KG1 (cell line): ENCODE measurements around the gene STK4.

Experiments
- DNase-seq: peaks from one replicate; lab custom pipeline; 2025; lab: John Stamatoyannopoulos, UW

The STK4 gene

DNA sequence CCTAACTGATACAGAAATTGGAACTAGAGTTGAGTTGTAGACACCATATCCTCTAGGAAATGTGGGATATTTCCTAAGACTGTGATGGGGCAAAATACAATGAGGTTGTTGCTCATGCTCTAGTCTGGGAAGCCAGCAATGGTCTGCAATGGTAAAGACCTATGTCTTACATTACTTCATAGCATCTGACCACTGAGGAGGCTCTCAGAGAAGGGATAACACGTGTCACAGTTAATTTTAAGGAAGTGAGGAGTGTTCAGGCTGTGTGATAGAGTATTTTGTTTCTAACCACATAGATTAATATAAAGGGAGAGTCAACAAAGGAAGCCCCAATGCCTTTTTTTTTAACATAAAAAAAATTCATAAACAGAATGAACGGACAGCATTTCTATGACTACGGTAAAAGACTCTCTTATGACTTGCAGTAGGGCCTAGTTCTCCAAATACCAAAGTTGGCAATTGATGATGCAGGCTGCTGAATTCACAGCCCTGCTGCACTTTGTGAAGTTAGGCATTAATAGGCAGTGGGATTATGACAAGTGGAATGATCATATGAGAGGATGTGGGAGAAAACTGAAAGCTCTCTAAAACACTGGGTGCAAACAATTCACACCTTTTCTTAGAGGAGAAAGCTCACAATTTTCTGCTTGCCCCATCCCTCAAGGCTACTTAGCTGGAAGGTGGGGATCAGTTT lies 120.9 kb downstream of the STK4 start:
- DNase-seq: no peak

DNA sequence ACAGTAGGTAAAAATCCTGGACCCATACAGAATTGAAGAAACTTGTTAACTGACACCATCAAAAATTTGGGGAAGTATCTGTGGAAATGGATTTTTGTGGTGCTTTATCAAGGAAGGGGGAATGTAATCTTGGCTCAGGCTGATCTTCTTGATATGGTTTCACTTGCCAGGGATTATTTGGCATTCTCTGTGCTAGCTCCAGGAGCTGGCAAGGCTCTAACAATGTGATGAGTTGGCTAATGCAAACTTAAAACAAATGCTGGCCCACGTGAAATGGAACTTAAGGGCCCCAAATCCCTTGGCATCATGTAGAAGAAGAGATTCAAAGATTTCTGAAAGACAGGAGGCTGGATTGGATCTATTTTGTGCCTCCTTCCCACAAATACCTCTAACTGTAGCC lies 121.5 kb downstream of the STK4 start:
- no peak for DNase-seq

DNA sequence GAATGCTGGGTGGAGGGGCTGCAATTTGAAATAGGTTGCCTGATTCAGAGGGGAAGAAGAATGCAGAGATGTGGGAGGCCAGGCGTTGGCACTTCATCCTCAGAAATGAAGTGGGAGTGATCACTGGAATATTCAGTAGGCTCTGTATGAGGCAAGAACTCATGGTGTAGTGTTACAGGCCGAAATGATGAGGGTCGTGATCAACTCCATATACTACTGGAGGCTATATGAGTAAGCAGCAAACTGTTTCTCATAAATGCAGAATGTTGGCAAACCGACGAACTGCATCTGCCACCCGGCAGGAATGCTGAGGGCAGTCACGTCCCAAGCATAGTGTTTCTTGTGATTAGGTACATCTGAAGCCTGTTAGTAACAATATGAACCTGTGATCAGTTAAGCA lies 121.9 kb downstream of the STK4 start:
- no peak for DNase-seq

DNA sequence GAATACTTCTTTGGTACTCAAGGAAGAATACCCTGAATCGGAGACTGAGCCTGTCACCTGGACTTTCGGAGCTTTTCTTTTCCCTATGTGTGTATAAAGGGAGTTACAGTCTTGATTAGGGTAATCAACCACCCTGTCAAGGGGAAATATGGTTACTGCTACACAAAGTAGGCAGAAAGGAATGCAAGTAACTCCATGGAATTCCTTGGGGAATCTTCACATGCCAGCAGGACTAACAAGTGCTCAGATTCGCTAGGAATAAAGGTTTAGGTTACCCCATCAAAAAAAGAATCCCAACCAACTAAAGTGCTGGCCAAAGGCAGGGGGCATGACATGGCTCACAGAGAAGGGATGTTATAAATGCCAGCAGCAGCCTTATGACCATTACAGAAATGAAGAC lies 124.2 kb downstream of the STK4 start:
- no peak for DNase-seq

DNA sequence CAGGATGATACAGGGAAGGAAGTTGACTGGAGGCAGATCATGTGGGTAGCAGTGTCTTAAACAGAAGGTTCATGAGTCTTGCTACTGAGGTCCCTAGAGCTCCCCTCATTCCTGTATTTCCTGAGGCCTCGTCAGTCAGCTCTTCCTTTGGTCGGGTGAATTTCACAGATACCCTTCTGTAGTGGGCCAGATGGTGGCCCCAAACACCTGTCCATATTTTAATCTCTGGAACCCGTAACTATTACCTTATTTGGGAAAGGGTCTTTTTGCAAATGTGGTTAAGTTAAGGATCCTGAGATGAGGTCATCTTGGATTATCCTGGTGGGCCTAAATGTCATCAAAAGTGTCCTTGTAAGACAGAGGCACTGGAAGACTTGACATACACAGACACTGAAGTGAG lies 125.1 kb downstream of the STK4 start:
- DNase-seq: no peak

DNA sequence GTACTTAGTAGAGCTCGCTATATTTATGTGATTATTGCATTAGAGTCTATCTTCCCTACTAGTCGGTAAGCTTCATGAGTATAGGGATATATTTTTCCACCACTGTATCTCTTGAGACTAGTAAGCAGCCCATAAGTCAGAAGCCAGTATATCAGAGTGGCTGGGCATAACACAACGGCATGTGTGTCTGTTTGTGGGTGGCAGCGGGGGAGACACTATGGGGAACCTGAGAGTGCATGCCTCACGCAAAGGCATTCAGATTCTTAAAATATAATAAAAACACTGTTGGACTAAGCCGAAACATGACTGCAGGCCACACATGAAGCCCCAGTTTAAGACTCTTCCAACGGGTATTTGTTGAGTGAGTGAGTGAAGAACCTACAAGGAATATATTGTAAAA lies 126.6 kb downstream of the STK4 start:
- DNase-seq: no peak

DNA sequence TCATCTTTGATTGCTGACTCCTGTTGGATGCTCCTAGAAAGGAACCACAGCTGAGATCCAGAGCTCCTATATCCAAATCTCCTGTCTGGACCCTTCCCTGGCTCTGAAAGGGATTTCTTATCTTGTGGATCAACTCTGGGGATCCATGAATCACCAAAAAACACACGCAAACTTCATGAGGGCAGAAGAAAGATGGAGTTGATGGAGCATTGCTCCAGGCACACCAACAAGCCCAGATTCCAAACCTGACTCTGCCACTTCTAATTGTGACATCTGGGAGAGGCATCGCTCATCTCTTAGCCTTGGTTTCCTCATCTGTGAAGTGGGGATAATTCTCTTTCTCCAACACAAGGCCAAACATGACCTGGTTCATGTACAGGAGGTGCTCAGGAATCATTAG lies 127.9 kb downstream of the STK4 start:
- DNase-seq: no peak

DNA sequence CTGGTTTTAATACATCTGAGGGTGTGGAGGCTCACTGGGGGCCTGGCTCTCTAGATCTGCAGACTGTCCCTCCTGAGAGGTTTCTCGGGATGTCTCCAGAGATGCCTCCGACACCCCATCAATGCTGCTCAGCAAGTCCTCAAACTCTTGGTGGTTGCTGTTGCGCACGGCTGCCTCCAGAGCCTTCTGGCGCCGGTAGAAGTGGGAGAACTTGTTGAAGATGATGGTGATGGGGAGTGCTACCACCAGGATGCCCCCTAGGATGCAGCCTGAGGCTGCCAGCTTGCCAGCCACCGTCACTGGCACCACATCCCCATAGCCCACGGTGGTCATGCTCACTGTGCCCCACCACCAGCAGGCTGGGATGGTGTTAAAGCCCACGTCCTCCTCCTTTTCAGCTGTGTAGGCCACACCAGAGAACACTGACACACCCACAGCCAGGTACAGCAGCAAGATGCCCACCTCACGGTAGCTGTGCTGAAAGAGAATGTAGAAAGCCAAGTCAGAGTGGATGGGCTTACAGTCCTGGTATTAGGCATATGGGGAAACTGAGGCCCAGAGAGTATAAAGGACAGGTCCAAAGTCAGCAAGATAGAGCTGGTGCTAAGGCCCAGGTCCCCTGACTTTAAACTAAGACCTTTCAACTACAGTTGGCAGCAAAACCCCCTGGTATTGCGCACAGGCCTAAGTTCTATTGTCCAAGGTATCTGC lies 128.7 kb downstream of the STK4 start:
- DNase-seq: no peak

DNA sequence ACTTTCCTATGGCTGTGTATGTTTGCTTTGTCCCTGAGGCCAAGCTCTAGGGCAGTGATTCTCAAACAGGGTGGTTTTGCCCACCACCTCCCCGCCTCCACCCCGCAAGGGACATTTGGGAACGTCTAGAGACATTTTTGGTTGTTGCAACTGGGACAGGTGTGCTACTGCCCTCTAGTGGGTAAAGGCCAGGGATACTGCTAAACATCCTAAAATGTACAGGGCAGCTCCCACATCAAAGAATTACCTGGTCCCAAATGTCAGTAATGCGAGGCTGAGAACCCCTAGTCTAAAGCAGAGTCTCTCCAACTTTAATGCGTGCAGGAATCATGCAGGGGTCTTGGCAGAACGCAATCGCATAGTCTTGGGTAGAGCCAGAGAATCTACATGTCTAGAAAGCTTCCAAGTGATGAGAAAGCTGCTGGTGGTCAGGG lies 129.5 kb downstream of the STK4 start:
- DNase-seq: peak; percentile 12

DNA sequence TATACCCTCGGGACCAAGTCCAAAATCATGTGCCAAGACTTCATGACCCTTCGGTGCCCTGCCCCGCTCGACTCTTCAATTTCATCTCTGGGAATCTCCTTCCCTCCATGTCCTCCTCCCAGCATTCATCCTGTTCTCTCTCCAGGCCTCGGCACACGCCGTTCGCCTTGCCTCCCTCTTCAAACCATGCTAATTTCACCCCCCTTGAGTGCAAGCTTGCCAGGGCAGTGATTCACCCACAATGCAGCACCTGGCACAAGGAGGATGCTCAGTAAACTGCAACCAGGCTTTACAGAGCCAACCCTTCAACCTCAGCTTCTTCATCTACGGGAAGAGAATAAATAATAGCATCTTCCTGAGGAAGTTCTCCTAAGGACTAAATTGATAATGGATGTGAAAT lies 130.5 kb downstream of the STK4 start:
- DNase-seq: no peak

DNA sequence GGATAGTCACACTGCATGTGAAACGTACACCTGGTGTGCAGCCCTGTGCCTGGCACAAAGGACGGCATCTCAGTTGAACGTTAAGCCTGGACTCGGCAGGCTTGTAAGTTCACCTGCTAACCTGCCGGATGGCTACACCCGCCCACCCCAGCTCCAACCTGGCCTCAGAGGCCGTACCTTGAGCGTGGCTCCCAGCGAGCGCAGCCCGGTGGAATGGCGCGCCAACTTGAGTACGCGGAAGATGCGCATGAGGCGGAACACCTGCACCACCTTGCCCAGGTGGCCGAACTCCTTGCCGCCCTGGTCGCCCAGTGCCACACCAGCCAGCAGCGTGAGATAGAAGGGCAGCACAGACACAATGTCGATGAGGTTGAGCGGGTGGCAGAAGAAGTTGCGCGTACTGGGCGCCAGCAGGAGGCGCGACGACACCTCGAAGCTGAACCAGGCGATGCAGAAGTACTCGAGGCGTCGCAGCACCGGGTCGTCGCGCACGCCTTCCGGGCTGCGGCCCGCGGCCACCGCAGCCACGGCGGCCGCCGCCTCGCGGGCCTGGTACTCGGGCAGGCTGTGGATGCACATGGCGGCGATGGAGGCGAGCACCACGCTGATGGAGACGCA lies 131.3 kb downstream of the STK4 start:
- DNase-seq: no peak

DNA sequence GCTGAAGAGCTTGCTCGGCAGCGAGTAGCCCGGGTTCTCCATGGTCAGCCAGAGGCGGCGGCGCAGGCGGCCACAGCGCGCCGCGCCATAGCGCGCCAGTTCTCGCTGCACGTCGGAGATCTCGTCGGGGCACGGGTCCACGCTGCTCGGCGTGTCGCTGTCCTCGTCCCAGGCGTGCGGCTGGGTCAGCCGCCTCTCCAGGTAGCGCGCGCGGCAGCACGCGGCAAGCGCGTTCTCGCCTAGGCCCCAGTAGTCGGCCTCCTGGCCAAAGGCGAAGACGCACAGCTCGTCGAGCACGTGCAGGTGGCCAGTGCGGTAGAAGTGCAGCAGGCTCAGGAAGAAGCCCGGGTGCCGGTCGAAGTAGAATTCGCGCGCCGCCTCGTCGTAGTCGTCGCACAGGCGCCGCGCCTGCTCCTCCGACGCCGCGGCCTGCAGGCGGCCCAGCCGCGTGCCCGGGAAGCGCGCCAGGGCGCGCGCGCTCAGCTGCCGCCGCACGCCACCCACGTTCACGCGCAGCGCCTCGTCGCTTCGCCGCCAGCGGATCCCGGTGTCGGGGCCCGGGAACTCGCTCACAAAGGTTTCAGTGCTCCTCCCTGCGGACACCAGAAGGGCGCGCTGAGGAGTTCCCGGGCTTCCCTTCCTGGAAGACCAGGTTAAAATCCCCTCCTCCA lies 131.9 kb downstream of the STK4 start:
- no peak for DNase-seq

DNA sequence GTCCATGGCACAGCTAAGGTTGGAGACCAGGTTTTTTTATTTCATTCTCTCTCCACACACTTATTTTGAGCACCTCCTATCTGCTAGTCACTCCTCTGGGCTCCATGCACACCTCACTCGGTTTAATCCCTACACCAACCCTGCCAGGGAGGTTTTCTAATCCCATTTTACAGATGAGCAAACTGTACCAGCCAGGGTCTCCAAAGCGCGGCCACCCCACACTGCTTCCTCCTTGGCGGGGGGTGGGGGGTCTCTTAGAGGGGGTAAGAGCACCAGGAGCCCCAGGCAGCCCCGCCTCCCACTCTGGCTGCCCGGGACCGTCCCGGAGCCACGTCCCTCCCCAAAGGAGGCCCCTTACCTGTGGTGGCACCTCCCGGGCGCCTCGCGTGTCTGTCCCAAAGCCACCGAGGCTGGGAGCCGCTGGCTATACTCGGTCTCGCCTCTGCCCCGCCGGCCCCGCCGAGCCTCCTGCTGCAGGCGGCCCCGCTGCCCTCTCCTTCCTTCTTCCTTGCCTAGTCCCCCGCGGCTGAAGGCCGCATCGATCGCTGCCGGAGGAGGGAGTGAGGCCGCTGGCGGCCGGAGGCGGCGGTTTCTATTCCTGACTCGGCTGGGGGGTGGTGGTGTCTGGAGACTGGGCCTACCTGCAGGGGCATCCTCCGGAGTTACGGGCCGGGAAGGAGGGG lies 134.4 kb downstream of the STK4 start, which contains the start of gene KCNS1:
Gene KCNS1 (minus strand): TSS at position 565 of the 683 bp plus-strand sequence. CDS start 1,891 bp downstream, outside the sequence.
- no peak for DNase-seq

DNA sequence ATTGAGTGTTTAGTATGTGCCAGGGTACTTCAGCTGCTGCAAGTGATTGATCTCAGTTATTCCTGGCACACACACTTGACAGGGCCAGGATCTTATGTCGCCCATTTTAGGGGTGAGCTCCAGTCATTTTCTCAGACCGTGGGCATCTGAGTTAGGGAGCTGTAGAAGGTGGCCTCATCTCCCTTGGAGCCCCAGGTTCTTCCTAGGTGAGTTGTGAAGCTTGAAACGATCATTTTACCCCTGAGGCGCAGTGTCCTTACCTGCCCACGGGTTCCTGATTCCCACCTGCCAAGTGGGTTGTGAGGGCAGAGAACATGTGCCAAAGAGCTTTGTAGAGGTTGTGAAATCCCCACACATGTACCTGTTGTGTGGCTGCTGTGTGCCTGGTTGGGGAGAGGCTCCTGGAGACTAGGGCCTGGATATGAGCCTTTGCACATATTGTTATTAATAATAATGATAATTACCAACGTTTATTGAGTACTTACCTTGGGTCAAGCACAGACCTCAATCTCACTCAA lies 135.1 kb downstream of the STK4 start:
- DNase-seq: no peak

DNA sequence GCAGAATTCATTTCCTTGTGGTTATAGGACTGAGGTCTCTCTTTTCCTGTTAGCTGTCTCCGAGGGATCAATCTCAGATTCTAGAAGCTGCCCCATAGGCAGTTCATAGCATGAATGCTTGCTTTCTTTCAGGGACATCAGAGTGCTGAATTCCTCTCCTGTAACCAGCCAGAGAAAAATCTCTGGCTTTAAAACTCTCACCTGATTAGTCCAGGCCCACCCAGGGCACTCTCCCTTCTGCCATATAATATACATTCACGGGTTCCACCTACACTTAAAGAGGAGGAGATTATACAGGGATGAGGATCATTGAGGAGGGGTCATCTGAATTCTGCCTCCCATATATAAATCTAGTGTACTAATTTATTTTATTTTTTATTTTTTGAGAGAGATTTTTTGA lies 136.8 kb downstream of the STK4 start:
- DNase-seq: no peak

DNA sequence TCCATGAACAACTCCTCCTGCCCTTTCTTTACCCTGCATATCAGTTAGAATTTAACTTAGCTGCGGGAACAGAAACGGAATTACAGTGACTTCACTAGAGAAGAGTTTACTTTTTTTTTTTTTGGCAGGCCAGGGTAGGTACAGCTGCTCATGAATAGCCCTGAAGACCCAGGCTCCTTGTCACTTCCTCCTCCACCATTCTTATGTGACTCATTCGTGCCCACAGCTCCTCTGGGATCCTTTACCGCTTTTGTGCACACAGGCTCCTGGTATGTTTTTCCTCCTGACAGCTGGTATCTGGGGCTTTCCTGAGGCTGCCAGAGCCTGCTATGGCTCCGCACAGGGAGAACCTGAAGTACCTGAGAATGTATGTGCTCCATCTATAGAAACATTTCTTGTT lies 138.5 kb downstream of the STK4 start:
- DNase-seq: no peak

DNA sequence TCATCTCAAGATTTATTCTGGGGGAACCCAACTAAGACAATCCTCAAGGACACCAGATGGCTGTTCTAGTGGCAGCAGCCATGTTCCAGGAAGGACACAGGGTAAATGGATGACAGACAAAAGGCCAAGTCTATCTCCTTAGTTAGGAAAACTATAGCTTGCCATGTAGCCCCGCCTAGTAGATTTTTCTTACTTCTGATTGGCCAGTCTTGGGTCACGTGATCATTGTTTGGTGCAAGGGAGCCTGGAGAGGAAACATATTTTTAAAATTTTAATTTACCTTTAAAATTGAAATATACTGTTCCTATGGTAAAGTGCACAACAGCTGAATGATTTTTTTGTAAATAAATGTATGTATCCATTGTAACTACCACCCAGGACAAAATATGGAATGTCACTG lies 139.0 kb downstream of the STK4 start:
- no peak for DNase-seq

DNA sequence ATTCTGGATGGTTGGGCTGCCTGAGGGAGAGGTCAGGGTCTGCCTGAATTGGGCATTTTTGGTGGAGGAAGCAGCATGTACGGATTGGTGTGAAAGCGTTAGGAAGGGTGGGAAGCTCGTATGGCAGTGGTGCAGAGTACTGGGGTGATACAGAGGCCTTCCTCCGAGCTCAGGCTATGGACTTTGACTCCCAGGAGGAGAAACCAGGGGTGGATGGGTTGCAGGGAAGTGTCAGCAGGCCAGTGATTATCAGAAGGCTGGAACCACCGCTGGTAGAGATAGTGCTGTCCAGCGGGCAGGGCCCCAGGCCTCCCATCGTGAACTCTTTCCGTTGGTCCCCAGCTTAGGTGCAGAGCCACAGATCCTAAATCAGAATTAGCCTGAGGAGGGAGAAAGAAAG lies 143.3 kb downstream of the STK4 start:
- no peak for DNase-seq

DNA sequence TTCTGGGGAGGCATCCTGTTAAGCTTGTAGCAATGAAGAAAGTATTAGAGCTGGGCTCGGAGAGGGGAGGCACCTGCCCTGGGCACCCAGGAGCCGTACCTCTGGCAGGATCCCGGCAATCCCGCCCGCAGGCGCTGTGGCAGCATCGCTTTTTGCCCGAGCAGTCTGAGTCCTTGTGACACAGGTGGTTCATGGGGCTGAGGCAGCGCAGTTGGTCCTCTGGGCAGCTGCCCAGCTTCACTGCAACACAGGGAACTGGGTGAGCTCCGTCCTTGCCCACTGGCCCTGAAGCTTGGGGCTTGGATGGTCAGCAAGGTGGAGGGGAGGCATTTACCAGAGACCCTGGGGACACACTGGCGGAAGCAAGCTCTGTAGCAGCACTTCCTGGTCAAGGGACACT lies 144.0 kb downstream of the STK4 start:
- DNase-seq: no peak

DNA sequence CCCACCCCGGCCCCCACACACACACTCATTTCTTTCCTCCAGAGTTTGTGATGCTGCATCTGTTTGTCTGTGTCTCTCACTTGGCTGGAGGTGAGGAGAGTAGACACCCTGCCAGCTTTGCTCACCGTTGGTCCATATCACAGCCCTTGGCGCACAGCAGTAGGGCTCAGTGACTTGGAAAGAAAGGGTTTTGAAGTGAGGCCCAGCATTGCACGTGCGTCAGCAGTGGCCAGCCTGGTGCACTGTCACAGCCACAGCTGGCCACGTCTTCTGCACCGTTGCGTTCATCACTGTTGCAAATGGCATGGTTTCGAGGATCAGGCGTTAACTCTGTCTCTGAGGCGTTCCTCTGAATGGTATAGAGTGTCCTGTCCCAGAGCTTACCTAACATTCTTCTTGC lies 145.0 kb downstream of the STK4 start:
- DNase-seq: no peak

DNA sequence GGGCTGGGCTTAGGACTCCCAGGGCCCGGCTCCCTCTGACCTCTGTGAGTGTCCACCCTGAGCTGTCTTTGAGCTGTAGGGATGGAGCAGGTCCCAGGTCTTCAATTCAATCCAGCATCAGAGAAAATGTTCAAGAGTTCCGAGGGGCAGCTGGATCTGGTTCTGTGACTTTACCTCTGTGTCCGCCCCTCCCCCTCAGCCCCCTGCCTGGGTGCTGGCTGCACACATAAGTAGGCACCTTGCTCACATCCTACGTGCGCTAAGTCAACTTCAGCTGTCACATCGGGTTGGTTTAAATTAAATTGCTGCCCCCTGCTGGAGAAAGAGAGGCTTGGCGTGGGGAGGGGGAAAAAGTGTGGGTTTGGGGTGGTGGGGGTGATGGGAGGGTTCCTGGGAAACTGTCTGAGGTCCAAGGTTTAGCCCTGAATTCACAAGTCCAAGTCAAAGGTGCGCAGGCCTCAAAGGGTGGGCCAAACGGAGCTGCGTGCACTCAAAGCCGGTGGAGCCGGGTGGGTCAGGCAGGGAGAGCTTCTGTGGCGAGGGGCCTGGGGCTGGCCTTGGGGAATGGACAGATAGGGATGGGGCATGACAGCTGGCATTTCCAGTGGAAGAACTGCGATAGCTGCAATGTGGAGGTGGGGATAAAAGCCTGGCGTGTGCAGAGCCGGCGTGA lies 145.6 kb downstream of the STK4 start:
- no peak for DNase-seq
